Activated CD4-positive, alpha-beta T cell treated with anti-CD3 and anti-CD28 coated beads, Interleukin-2, Interleukin-4, amounts not matched to agents 100 ng/mL and 50 ng/mL, durations not matched to agents 16 hours and 8 hours (primary cell): ENCODE measurements around the gene TRAM2.

Experiments used
- DNase-seq: peaks from one replicate; pipeline ENCODE4 v3.0.0-alpha.2; 2020; ENCODE audit warnings: low spot score

Gene TRAM2

DNA sequence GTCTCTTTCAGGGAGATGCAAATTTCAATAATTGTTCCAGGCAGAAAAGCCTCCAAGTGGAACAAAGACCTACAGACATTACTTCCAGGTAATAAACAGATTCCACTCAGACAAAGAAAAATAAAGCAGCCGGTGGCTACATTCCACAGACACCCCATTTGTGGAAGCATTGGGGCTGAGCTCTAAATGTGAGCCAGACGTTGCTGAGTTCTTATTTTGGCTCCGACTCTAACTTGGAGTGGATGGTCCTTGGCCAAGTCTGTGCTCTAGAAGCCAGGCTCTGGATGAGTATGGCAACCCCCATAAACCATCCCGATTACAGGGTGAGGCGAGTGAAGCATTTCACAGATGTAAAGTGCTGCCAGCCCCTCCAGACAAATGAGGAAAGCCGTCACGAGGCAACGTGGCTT is 6.6 kb downstream of the TRAM2 start:
- no peak for DNase-seq

DNA sequence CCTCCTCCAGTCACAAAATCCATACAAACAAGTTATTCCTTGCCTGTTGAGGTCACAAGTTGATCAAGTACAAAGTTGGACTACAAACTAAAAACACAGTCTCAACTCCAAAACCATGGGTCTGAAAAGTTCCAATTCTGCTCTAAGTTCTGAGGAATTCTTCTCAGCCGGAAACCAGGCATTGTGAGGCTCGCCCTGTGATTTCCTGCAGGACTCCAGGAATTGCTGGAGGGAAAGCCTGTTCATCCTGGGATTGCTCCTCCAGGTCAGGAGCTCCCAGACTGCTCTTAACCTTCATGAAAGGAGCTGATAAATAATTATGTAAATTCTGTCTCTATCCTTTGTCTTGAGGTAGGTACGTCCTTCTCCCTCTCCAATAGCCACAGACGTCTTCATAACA is 8.5 kb downstream of the TRAM2 start:
- no peak for DNase-seq

DNA sequence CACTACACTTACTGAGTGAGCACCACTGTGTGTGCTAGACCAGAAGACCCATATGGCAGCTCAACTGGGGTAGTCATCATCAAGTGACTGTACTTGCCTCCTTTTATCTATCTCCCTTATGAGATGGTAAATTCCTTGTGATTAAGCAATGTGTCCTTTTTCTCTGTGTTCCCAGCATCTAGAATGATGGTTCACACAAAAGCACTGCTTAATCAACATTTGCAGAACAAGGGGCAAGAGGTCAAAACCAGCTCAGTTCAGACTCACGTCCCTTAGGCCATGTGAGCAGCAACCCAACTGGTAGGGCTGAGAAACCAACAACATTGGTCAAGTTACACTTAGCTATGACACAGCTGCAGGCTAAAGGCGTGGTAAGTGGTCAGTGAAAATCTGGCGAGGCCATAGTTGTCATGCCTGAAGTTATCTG is 10.0 kb downstream of the TRAM2 start:
- no peak for DNase-seq

DNA sequence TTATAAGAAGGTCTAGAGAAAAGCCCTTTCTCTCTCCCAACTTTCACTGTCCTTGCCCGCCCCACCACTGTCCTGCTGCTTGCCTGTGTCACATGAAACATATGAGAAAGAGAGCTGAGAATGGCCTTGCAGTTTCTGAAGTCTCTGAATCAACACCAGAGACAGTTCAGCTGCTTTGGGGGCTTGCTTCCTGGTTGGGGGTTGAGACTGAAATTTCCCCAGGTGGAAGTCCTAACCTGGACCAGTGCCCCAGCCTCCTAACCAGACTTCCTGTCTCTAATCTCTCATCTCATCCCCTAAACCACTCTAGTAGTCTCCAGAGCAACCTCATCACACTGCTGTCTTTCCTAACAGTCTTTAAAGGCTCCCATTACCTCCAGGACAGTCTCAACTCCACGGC is 10.7 kb downstream of the TRAM2 start:
- DNase-seq, result no peak

DNA sequence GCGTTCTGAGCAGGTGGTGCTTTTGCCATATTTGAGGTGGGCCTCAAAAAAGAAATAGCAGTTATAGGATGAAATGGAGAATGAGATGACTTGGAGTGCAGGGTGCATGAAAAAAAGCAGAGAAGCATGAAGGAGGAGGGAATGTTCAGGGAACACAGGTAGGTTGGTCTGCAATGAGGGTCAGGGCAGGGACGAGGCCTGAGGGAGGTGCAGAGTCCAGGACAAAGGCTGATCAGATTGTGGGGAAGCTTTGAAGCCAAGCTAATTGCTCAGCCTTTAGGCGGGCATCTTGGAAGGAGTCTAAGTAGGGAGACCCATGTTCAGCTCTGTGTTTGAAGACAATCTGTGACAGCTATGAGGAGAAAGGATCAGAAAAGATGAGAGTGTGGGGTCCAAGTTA is 12.0 kb downstream of the TRAM2 start:
- DNase-seq, result no peak

DNA sequence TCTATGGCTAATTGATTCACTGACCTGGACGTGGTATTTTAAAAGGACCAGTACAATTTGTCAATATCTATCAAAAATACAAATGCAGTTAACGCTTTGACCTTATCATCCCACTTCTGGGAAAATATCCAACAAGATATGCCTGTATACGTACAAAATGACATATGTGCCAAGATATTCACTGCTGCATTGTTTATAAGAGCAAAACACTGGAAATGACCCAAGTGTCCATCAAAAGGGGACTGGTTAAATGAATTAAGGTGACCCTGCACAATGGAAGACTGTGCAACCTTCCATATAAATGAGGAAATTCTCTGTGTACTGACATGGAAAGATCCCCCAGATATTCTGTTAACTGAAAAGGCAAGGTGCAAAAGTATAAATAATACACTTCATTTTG is 13.9 kb downstream of the TRAM2 start:
- no peak for DNase-seq

DNA sequence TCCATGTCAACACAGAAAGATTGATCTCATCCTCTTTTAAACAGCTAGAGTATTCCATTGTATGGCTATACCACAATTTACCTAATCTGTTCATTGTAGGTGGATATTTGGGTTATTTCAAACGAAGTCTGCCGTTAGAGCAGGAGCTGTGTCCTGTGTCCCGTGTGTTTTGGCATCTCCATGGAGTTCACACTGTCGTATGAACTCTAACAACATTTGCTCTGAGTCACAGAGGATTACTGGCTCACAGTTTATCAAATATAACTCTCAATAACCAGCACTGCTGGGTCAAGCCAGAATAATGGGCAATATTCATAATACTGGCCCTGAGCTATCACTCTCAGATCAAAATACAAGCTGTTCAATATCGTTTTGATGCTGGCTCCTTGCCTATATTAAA is 16.4 kb downstream of the TRAM2 start:
- DNase-seq, result no peak

DNA sequence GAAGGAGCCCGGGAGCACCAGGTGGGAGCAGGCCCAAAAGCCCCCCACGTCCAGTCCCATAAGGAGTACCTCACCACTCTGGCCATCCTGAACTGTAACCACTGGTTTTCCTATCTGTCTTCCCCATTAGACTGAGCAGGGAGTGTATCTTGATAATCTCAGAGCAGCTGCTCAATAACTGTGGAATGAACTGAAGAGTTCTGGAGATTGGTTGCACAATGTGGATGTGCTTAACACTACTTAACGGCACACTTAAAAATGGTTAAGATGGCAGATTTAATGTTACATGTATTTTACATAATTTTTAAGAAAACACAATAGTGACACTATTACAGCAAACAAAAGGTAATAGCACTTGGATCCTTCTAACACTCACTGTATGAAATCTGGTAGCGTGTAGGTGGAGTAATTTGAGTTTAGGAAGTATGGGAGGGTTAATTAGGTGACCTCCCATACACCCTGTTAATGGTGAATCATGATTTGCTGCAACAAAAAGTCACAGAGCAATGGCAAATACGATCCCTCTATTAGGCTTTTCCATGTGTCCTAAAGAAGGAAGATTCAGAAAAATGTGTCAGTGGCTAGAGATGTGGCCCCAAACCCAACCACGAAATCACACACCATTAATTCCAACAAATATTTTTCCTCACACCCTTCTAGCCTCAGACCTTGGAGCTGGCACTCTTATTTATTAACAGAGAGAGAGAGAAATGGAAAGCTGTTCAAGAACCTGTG is 18.4 kb downstream of the TRAM2 start:
- DNase-seq, result no peak

DNA sequence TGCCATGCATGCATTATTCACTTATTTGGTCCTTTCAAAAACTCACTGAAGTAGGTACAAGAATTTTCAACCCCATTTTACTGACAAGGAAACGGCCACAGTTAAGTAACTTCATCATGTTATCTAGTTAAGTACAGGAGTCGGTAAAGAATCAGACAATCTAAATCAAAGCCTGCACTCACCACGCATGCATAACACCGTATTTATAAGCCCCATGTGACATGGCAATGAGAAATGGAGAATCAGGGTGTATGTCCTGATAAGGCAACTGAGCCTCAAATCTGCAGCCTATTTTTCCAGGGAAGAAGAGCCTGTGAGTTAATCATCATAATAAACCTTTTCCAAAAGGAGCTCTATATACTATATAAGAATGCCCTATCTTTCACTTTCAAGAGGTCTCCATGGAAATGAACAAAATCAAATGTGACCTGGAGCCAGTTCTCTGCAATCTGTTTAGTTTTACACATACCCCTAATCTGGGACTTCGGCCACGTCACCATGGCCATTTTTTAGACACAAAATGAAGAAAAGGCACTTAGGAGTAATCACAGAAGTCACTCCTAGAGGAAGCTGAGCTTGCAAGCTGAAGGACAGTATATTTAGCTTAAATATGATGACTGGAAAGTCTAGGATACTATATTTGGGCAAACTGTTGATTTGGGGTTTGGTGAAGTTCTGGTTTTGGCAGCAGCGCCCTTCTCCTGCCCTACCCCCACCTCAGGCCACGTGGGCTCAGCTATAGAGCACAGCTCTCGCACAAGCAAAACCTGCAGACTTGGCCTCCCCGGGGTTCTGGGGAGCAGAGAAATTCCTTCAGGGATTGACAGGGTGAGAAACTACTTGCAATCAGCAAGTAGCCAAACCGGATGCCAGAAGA is 19.2 kb downstream of the TRAM2 start:
- DNase-seq, result no peak

DNA sequence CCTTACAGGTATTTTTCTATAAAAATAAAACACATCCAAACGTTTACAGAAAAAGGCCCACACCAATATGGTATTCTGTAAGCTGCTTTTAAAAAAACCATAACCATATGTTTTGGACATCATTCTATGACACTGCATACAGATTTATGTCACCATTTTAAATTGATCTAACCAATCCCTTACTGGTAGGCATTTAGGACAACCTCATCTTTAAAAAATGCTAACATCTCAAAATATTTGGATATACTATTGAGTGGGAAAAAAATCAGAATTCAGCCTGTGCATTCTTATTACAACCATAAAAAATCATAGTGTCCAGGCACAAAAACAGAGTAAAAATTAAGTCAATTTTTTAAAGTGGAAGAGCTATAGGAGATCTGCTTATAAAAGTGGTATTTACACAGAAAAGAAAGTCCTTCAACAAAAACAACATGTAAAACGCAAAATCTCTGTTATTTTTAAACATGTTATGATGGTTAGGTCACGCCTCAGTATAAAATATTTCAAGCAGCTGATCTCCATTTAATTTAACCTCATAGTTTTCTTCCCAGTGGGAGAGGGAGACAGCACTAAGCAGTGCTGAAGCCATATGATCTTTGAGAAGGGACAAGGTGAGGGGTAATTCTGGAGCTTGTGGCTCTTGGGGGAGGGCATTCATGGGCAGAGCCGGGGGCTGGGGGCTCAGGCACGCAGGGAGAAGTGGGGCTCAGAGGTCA is 21.2 kb downstream of the TRAM2 start:
- no peak for DNase-seq

DNA sequence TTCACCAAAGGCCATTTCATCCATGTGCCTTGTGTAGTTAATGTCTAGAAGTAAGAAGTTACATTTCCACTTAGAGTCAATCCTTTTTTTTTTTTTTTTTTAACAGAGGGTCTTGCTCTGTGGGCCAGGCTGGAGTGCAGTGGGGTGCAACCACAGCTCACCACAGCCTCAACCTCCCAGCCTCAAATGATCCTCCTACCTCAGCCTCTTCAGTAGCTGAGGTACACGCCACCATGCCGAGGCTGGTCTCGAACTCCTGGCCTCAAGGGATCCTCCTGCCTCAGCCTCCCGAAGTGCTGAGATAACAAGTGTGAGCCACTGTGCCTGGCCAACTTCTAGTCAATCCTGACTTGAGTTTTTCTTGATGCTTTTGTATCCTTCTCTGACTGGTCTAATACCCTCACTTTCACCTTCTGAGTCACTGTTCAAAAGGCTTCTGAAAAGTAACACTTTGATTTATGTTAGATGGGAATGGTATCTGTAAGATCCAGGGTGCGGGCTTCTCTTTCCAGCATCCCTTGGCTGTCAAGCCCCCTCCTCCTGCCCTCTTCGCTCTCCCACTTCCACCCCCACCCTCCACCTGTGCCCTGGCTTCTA is 22.1 kb downstream of the TRAM2 start:
- peak; percentile 9 for DNase-seq

DNA sequence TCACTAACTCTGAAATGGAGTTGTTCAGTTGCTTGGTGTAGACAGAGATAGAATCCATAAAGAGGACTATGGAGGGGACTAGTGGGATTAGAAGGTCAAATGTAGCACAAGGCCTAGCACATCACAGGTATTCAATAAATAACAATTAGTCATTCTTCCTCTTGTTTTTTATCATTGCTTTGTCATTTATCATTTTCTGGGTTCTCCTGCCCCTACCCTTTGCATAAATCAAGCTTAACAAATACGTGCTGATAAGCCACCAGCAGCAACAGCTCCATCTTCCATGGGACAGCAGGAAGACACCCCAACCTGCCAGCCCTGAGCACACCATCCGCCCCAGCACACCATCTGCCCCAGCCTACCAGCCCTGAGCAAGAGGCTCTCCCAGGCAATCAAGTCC is 23.1 kb downstream of the TRAM2 start:
- DNase-seq, result no peak

DNA sequence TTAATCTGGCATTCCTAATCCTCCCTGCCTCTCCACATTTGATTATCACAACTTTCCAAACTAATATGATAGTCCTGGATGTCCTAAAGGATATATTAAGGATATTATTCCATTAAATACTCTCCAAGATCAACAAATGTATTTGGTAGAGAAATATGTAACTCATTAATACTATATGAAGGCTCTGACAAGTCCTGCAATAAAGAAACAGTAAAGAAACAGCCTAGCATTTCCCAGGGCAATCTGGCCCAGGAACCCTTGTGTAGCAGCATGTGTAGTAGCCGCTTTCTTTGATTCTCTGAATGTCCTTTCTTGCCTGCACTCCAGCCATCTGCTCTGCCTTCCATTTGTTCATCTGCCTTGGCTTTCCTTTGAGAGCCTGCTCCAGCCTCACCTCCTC is 23.7 kb downstream of the TRAM2 start:
- no peak for DNase-seq

DNA sequence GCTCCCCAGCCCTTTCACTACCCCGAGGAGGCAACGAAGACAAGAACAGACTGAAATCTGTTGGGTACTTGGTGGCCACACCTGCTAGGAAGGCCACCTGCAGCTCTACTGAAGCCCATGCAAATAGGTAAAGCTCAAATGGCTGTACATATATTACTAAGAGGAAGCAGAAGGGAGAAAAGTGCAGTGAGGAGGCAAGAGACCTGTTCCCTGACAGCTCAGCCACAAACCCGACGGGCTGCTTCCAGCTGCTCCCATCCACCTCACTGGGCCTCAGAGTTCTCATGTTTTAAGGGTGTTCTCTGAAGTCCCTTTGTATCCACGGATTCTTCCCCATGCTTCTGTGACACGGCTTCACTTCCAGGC is 24.6 kb downstream of the TRAM2 start:
- no peak for DNase-seq

DNA sequence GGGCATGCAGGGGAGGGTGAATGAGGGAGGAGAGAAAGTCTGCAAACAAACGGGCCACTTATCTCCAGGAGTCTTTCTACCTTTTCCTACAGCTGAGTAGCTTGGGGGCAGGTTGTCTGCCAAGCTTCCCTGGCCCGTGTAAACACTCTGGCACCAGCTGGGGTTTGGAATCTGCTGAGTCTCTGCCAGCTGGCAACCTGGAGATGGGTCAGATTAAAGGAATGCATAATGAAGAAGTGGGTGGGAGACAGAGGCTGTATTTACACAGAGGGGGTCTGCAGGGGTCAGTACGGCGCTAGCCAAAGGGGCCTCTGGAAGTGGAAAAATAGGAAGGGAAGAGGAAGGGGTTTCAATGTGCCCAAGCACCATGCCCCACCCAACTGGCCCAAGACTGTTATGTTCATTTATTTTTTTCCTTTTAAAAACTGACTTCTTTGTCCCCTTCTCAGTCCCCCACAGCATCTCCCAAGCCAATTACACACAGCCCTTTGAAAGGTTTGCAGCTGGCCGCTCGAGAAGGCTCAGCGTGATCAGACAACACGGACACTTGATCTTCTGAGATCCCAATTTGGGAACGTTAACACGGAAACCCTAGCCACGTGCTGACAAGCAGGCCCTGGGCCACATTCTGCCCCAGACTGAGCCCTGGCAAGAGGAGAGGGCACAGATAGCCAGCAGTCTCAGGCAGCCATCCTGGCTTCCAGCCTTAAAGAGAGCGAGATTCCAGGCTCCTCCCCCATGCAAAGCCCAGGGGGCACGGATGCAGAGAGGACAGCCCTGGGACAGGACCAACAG is 25.2 kb downstream of the TRAM2 start:
- DNase-seq, result no peak

DNA sequence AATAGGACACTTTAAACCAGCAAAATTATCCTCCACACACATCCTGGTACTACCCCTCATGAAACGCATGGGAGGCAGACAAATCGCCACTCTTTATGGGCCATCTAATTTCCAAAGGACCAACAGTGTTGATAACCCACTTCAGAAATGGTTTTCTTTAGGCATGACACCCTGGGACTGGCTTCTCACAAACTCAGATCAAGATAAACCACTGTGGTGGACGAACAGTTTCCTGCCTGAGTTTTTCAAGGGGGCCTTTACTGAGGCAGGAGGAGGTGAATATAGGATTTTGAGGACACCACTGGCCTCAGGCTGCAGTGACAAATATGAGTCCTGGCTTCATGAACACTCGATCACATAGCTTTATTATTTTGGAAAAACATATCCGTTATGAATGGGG is 26.0 kb downstream of the TRAM2 start:
- DNase-seq, result no peak

DNA sequence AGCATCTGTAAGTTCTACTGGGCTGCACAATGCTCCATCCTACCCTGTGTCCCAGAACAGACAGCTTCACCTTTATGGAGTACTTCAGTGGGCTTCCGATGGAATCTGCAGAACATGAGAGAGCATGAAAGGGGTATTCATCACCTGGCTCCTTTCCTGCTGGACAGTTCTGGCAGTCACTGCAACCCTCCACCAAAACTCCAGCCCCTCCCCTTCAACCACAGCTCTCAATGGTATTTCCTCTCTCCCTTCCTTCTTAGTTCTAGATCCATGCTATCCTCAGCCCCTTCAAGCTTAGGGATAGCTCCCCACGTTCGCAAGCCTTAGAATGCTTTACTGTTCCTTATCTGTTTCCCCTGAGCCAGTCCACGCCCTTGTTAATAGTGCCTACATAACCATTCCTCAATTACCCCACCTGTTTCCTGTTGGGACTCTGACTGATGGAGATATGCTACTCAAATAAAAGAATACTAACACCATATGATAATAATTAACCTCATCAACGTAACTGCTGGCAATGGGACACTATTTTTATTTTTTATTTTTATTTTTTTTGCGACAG is 26.8 kb downstream of the TRAM2 start:
- DNase-seq, result no peak

DNA sequence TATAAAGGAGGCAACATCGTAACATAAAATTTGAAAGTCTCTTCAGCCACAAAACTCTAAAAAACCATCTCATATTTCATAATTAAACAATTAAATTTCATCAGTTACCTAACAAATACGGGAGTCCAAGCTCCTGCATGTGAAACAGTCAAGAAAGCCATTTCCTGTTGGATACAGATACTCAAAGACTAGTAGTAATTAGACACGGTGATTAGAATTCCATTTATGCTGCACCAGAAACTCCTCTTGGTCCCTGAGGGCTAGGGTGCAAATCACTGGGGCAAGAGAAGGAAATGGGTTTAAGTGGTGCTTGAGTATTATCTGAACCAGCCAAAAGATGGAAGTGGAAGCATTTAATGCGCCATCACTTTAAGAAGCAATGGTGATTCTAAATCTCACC is 27.4 kb downstream of the TRAM2 start:
- no peak for DNase-seq

DNA sequence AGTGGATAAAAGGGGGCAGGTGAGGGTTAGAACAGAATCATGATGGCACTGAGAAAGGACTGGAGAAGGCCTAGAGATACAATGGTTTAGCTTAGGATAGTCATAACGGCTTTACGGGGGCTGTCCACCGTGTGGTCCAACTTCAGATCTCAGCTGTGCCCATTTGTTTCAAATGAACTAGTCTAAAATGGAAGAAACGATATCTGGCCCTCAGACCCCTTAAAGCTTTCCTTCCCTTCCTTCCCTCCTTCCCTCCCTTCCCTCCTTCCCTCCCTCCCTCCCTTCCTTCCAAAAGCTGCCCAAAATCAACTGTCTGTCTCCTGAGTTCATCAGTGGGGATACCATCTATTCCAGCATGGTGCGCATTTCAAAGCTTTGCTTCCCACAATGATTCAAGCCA is 27.9 kb downstream of the TRAM2 start:
- DNase-seq, result no peak

DNA sequence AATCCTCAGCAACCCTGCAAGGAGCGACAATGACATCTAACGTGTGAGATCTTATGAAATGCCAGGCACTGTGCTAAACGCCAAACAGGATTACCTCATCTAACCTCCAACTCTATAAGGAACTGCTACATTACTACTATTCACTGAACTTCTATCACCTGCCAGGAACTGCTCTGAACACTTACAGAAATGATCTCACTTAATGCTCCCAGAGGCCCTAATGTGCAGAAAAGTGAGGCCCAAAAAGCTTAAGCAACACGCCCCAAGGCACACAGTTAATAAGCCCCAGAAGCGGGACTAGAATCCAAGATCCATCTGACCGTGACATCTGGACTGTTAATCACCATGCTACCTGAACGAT is 28.5 kb downstream of the TRAM2 start:
- DNase-seq, result no peak

DNA sequence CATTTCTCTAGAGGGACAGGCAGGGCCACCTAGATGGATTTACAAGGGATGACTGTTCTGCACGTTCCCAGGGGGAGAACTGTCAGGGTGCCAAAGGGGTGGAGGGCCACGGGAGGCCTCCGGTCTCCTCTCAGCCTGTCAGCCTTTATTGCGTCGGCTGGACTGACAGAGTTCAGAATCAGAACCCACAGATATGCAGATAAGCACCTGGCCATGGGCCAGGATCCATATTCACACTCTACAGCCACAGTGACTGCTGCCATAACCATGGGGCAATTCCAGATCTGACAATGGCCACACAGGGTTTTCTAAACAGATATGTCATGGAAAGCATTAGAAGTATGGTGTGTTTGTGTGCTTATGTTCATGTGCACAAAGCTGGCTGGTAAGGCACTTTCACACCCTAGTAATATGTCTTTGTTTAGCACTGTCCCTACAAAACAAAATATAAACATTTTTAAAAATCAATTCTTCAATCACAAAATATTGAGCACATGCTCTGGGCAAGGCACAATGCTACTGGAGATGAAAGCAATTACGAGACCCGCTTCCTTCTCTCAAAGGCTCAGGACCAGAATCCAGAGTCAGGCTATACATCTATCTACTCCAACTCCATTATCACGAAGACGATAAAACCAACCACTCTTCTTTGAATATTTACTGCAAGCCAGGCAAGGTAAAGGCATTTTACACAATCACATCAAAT is 29.1 kb downstream of the TRAM2 start:
- DNase-seq, result no peak
